M059J (cell line): ENCODE measurements around the gene ACTA2. TPM values are rescaled to one million over a fixed set of nuclear protein-coding genes. Genes with fewer than 3 reads are reported as not detected.
"Not testable (repeated sequence)": the region's sequence is repeated elsewhere in the genome, so short reads cannot be mapped to it uniquely, and the experiment has no call there.

Experiments used
- DNase-seq: peaks from one replicate; pipeline ENCODE4 v3.0.0-alpha.2; 2012; ENCODE audit warnings: low read depth
- total RNA-seq: library from RNA; depleted of rRNA; stranded (reverse); fragments of >200 nt; shearing (Covaris generic); gene quantifications from 2 replicates; pipeline ENCODE4 v1.2.3, GENCODE V29; 2014

Gene ACTA2
- total RNA-seq, 1 experiment from 2014 or later, result 79.1 TPM

DNA sequence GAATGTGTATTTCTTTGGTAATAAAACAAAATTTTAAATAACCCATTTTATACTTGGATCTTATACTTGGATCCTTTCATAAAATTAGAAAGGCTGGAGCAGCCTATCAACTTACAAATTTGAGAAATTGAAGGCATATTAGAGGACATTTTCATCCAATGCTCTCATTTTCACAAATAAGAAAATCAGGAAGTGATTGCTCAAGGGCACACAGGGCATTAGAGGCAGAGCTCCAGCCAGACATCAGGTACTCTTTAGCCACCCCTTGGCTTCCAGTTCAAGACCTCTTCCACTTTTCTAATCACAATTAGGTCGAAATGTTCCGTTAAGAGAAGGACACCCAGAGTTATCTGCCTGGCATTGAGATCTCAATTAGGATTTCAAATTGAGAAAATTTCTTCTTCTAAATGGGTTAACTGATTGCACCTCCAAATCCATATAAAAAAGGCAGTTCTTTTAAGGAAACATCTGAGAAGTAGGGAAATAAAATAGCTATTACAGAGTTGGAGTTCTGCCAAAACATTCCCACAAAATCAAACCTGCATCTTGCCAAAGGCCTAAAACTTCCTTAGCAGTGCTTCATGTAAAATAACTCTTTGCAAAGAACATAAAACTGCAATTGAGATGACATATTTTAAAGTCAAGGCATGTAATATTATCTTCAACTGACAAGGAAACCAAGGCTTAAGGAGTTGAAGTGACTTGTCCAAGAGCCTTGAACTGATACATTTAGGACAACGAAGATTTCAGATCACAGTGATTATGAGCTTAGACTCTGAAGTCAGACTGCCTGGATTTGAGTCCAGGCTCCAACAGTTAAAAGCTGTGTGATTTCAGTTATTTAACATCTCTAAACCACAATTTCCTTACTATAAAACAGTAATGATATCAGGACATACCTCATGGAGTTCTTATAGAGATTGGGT lies 2.4 kb downstream of the ACTA2 start:
- DNase-seq, result peak; percentile 23

DNA sequence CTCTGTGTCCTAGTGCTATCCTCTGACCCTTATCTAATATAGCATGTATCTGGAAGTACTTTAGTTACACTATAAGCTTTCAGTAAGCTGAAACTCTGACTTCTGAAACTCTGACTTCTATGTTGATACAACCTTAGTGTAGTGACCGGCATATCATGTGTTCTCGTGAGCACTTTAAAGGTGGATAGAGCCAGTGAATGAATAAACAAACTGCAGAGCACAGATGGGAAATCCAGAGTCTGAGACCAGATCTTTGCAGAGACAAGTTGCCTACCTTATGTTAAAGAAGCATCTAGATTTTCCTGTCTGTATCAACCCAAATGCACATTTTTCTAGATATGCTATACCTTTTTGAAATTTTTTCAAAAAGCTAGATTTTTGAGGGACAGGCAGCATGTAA lies 3.5 kb downstream of the ACTA2 start:
- no peak for DNase-seq

DNA sequence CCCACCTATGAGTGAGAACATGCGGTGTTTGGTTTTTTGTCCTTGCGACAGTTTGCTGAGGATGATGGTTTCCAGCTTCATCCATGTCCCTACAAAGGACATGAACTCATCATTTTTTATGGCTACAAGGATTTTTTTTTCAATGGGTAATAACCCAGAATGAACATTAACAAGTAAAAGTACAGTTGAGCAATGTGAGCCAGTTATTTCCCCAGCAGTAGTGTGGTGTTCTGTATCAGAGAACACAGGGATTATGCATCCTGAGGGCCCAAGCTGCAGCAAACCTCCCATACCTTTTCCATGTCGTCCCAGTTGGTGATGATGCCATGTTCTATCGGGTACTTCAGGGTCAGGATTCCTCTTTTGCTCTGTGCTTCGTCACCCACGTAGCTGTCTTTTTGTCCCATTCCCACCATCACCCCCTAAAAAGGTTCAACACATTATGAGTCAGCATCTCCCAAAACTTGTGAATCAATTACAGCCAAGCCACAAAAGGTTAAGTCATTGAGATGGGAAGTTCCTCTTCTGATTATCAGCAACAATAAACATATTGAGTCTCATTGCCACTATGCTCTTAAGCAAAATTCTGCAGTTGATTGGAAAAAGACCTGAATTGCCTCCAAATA lies 5.5 kb downstream of the ACTA2 start:
- DNase-seq, result peak; percentile 30

DNA sequence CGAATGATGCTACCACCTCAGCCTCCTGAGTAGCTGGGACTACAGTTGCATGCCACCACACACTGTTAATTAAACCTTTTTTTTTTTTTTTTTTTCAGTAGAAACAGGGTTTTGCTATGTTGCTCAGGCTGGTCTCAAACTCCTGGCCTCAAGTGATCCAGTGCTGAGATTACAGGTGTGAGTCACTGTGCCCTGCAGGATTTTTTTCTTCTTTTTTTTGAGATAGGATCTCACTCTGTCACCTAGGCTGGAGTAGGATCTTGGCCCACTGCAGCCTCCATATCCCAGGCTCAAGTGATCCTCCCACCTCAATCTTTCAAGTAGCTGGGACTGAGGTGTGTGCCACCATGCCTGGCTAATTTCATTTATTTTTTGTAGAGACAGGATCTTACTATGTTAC lies 6.4 kb downstream of the ACTA2 start:
- peak; percentile 63 for DNase-seq

DNA sequence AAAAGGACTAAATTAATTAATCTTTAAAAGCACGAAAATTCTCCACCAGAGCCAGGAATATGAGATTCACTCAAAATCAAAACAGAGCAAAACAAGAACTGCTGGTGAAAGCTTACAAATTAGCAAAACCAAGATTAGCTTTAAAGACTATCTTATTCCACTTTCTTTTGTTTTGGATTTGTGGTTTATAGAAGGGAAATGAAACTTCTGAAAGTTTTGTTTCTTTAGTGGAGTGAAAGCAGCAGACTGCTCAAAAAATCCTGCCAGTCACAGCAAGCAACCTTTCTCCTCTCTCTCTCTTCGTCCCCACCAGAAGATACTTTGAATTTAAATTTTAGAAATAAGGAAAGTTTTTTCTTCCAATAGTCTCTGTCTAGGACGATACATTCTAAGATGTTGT lies 7.8 kb downstream of the ACTA2 start:
- DNase-seq, result no peak

DNA sequence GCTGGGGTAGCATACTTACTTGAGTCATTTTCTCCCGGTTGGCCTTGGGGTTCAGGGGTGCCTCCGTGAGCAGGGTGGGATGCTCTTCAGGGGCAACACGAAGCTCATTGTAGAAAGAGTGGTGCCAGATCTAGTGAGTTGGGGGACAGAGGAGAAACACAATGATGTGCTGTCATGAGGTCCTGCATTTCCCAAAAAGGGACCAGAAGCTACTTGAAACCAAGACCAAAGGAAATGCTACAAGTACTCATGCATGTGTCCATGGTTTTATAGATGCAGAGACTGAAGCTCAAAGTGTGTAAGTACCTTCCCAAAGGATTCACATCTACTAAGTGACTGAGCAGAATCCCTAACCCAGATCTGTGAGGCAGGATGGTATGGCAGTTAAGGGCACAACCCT lies 8.8 kb downstream of the ACTA2 start:
- DNase-seq, result no peak

DNA sequence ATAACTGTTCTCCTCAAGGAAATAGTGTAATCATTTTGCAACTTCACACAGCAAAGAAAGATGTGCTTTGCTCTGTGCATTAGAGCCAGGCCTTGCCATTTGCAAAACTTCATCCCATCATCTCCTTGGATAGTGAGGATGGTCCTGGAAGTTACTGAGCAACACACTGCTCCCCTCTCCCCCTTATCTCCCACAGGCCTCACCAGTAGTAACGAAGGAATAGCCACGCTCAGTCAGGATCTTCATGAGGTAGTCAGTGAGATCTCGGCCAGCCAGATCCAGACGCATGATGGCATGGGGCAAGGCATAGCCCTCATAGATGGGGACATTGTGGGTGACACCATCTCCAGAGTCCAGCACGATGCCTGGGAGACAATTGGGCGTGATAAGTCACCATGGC lies 11.5 kb downstream of the ACTA2 start:
- DNase-seq, result no peak

DNA sequence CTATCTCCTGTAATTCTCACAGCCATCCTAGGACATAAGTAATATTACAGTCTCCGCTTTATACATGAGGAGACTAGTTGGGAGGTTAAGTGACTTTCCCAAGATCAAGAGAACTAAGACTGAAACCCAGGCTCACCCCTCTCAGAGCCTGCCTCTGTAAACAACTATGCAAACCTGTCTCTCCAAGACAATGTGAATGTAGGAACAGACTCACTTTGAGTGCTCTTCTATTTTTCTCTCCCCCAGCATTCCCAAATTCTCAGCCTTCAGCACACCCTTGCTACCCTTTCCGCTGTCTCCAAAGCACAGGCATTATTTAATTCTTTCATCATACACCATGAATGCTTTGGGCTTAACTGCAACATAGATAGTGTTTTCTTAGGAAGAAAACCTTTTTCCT lies 13.6 kb downstream of the ACTA2 start:
- DNase-seq, result no peak

DNA sequence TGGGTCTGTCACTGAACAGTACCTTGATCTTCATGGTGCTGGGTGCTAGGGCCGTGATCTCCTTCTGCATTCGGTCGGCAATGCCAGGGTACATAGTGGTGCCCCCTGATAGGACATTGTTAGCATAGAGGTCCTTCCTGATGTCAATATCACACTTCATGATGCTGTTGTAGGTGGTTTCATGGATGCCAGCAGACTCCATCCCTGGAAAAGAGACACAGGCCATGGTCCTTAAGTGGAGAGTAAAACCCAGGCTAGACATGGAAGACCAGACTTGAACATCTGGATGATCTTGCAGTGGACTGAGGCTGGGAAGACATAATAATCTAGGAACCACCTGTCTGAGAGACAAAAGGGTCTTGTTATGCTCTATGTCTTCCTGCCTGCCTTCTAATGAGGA lies 14.5 kb downstream of the ACTA2 start:
- no peak for DNase-seq

DNA sequence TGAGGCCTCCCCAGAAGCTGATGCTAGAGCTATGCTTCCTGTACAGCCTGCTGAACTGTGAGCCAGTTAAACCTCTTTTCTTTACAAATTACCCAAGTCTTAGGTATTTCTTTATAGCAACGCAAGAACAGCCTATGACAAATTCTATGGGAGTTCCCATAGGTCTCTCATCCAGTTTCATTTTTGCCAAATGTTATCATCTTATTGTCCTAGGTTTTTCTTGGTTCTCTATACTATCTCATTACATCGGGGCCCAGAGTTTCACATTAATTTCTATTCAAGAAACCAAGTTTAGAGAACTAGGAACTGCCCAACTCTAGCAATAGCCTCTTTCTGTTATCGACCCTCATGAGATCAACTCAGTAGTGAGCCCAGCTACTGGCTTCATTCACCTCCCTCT lies 15.9 kb downstream of the ACTA2 start:
- no peak for DNase-seq

DNA sequence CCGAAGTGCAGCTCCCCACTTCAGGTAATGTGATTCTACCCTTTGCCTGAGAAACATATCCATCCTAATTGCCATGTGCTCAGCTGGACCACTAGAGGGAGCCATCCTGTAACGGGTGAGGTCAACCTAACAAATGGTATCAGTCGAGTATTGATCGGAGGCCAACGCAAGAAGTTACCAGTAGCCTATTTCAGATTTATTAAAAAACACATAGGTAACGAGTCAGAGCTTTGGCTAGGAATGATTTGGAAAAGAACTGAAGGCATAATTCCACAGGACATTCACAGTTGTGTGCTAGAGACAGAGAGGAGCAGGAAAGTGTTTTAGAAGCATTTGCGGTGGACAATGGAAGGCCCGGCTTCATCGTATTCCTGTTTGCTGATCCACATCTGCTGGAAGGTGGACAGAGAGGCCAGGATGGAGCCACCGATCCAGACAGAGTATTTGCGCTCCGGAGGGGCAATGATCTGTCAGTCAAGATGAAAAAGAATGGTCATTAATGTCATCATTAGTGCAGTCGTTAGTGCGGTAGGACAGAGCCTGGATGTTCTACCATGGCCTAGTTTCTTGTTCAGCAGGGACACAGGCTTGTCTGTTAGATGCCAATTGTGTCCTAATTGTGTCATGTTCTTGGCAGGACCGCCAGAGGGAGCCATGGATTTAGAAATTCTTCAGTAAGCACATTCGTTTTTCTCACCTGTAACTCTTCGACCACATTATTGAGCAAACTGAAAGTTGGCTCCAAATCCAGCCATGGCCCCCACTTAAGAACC lies 17.5 kb downstream of the ACTA2 start:
- peak; percentile 86 for DNase-seq

DNA sequence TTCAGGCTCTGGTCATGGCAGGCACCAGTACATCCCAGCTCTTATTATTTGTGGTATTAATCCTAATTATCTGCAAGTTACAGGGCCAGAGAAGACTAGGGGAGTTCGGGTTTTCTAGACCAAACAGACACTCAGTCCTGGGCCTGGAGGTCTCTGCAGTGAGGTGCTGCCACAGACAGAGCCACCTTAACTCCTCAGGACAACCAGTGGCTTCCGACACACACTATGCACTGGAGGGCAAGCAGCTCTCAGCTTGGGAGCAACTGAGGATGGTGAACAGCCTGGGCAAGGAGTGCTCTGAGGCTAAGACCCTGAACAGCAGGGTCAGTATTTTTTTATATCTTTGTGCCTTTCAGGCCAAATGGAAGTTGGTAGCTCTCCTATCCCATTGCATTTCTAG lies 19.0 kb downstream of the ACTA2 start:
- DNase-seq, result no peak

DNA sequence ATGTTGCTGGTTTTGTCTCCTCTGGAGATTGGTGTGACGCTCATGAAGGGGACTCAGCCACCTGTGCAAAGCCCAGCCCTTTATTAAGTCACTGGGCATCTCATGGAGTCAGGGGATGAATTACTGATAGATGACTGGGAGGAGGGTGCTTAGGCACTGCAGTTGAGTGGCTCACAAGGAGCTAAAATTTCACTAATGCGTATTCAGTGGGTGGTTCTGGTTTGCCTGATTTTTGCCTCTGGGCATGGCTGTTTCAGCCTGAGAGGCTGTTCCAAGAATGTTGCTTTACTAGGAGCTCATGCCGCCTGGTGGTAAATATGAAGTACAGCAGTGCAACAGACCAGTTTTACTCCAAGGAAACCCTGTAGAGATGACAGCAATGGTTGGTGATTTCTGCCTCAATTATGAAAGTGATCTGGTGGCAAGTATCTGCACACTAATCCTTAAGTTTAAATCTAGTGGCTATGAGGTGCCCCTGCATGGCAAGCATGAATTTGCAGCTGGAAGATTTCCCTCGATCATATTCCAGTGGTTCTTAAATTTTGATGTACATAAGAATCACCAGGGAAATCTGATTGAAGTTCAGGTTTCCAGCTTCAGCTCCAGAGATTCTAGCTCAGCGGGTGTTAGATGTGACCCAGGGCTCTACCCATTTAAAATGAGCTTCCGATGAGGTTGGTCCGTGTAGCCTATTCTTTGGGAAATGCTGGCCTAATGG lies 19.9 kb downstream of the ACTA2 start:
- DNase-seq, result peak; percentile 91

DNA sequence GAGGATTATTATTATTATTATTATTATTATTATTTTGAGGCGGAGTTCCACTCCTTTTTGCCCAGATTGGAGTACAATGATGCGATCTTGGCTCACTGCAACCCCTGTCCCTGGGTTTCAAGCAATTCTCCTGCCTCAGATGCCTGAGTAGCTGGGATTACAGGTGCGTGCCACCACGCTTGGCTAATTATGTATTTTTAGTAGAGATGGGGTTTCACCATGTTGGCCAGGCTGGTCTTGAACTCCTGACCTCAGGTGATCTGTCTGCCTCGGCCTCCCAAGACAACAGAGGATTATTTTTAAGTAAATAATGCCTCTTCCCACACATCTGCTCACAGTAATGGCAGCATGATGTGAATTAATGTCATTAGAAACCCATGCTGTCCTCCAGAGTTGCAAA lies 20.5 kb downstream of the ACTA2 start:
- not testable (repeated sequence) for DNase-seq

DNA sequence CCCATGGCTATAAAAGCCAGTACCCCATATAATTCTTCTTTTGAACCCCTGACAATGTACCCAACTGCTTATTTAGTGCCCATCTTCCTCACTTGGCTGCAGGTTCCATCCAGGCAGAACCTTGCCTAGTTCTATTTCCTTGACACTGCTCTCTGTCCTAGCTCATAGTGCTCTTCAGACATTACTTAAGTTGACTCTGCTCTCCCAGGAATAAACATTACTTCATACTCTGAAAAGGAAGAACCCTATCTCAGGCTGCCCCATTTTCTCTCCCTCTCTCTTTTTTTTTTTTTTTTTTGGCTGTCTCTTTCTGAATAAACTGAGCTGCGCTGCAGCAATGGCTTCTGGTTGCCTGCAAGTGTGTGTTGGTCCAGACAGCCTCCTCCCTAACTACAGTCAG lies 21.0 kb downstream of the ACTA2 start:
- DNase-seq, result no peak

DNA sequence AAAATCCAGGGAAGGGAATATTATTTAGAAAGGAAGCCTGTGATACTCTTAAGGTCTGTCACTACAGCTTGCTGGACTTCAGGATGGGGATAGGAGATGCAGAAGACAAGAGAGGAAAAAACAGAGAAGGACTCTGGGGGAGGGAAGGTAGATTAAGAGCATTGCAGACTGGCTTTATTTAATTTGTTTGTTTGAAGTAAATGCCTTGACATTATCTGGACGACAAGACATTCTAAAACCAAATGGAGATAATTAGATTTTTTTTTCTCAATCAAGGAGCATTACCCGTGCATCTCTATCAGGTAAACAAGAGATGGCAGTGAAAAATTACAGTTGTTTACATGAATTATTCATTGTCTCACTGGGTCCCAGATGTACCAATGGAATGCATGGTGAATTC lies 24.3 kb downstream of the ACTA2 start:
- DNase-seq, result no peak

DNA sequence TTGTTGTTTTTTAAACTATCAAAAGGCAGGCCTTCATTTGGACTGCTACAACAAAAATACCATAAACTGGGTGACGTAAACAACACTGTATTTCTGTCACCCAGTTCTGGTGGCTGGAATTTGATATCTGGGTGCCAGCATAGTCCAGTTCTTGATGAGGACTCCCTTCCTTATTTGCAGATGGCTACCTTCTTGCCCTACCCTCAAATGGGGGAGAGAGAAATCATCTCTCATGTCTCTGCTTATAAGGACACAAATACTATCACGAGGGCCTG lies 25.2 kb downstream of the ACTA2 start:
- no peak for DNase-seq

DNA sequence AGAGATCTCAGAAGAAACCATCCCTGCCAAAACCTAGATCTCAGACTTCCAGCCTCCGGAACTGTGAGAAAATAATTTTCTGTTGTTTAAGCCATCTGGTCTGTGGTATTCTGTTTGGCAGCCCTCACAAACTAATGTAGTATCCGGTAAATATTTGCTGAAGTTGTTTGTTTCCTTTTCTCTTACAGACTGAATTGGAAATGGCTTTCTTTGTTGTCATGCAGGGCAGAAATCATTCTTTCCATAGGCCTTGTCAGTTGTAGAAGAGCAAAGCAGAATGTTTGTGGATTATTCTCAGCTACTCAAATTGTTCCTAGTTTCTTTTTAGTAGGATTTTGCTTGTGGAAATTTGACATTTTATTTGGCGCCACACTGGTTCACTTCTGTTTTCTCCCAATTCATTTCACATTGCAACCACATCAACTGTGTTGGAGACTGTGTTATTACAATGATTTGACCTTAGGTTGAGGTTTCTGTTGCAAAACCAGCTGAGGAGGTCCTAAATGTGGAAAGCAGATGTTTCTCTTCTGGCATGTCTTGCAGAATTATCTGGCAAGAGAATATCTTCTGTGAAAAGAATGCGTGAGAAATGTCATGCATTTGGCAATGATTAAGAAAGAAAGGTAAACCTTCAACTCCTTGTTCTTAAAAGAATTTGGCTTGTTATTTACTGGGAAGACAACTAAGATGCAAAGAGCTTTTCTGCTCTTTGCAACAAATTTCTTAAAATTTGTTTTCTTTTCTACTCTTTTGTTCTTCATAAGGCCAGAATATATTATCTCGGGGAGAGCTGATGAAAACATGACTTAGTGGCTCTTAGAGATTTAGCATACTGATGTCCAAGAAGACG lies 25.8 kb downstream of the ACTA2 start:
- peak; percentile 16 for DNase-seq

DNA sequence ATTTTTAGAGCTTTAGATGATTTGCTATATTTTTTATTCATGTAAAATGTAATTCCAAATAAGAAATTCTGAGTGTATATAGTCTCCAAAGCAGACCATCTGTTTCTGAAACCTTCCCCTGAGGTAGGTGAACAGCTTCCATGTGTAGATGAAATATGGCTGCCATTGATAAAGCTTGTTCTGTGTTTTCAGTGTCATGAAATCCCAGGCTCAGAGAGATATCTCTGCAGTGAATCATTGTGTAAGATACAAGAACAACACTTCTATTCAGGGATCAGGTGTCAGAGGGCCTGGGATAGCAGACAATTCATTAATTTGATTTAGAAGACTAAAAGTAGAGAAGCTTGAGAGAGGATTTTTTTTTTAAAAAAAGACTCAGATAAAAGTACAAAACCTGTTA lies 29.1 kb downstream of the ACTA2 start:
- DNase-seq, result no peak

DNA sequence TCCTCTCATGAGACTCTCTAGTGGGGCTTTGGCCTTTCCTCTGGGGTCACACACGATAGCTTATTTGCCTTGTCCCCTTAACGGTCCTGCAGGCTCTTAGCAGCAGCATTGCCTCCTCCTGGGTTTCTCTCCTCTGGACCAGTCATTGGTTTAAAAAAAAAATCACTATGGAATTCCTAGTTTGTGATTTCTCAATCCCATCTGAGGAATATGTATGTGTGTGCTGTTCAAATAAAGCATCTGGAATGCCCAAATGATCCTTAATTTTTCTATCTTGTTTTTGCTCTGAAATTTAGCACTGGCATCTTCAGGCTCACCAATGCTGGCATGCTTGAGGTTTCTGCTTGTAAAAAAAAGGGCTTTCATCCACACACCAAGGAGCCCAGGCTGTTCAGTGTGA lies 30.5 kb downstream of the ACTA2 start:
- no peak for DNase-seq

DNA sequence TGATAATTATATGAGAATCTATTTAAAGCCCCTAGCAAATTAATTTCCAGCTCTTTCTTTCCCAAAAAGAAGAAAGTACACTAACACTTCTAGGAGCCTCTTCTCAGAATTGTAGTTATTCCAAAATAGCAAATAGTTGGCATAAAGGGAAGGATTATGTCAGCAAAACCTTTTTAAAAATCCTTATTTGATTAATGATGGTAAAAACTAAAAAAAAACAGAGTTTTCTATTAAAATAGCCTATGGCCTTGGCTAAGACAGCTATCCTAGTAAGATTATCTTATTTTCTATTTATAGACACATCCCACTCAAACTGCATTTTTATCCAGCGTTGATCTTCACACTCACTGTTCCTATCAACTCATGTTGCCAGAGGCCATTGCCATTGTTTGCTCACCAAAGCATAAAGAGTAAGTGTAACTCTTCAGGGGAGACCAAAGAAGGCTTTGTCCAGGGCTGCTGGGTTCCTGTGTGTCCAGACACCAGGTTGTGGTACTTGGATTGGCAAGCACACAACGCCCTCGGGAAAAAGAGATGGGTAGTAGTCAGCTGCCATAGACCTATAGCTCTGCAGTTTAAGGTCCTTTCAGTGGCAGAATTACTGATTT lies 31.5 kb downstream of the ACTA2 start:
- DNase-seq, result peak; percentile 43
